ENCODE data around the gene DPP9.

The DPP9 gene

DNA sequence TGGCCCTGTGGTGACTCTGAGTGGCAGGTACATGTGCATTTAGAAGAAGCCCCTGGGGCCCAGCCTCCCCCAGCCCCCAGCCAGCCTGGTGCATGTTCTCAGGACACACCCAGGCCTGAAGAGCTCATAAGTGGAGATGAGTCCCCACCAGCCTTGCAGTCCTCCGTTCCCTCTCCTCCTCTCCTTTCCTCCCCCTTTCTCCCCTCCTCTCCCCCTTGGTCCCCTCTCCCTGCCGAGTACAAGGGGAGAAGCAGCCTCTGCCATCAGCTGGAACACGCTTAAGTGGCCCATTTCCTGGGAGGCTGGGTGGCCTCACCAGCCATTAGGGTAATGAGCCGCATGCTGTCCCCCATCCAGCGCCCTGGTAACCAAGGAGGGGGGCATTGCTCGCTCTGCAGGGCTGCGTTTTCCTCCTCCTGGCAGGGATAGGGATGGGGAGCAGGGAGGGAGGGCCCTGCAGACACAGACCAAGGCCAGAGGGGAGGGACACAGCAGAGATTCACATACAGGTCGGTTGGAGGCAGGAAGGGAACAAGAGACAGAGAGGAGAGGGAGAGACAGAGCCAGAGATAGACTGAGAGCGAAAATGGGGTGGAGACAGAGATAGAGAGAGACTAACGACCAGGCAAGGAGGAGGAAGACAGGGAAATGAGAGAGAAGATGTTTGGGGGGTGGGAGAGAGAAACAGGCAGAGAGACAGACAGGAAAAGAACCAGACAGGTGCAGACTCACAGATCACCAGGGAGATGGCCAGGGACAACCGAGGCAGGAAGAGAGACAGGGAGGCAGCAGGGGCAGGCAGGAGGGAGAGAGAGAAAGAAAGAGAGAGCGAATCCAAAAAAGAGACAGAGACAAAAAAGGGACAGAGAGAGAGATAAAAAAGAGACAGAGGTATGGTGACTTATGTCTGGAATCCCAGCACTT, 19.3 kb upstream of the DPP9 start:
- H3K36me3 ChIP-seq (ENCODE audit: control insufficient read depth, insufficient read depth, low read length): no peaks in the 10 kb centered on the region
- no peak overlapping the region for H3K9ac ChIP-seq
- no peak overlapping the region for H3K4me2 ChIP-seq (ENCODE audit: low read length)
- no peak overlapping the region for H3K4me3 ChIP-seq (ENCODE audit: low read depth, low read length)
- no peaks in the 10 kb centered on the region for H3K9me3 ChIP-seq (ENCODE audit: control insufficient read depth, low read length)
- TF ChIP-seq, protein P1, sequence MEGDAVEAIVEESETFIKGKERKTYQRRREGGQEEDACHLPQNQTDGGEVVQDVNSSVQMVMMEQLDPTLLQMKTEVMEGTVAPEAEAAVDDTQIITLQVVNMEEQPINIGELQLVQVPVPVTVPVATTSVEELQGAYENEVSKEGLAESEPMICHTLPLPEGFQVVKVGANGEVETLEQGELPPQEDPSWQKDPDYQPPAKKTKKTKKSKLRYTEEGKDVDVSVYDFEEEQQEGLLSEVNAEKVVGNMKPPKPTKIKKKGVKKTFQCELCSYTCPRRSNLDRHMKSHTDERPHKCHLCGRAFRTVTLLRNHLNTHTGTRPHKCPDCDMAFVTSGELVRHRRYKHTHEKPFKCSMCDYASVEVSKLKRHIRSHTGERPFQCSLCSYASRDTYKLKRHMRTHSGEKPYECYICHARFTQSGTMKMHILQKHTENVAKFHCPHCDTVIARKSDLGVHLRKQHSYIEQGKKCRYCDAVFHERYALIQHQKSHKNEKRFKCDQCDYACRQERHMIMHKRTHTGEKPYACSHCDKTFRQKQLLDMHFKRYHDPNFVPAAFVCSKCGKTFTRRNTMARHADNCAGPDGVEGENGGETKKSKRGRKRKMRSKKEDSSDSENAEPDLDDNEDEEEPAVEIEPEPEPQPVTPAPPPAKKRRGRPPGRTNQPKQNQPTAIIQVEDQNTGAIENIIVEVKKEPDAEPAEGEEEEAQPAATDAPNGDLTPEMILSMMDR (IDR thresholded peaks at IDR 0.05): no peak
- no peak overlapping the region for H3K27ac ChIP-seq
- no peaks in the 10 kb centered on the region for H3K27me3 ChIP-seq (ENCODE audit: control insufficient read depth, insufficient read depth, low read length)
- no peaks in the 10 kb centered on the region for H3K4me1 ChIP-seq
- H2AFZ ChIP-seq: no peak overlapping the region
- no peaks in the 10 kb centered on the region for H3K79me2 ChIP-seq

DNA sequence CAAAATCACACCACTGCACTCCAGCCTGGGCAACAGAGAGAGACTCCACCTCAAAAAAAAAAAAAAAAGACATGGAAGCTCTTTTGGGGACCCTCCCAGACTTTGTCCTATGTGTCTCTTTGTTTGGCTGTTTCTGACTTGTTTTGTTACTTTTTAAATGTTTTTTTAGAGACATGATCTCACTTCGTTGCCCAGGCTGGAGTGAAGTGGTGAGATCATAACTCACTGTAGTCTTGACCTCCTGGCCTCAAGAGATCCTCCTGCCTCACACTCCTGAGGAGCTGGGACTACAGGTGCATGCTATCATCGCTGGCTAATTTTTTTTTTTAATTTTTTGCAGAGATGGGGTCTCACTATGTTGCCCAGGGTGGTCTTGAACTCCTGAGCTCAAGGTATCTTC, 16.4 kb upstream of the DPP9 start:
- Histone ChIP-seq H3K27ac (no peak overlapping the region), H3K36me3 (ENCODE audit: control insufficient read depth, insufficient read depth, low read length) (no peaks in the 10 kb centered on the region), H3K4me3 (ENCODE audit: low read depth, low read length) (no peak overlapping the region), H3K27me3 (ENCODE audit: control insufficient read depth, insufficient read depth, low read length) (no peaks in the 10 kb centered on the region), H3K9me3 (ENCODE audit: control insufficient read depth, low read length) (no peaks in the 10 kb centered on the region), H2AFZ (no peak overlapping the region), H3K79me2 (no peaks in the 10 kb centered on the region), H3K9ac (no peak overlapping the region), H3K4me2 (ENCODE audit: low read length) (no peak overlapping the region), H3K4me1 (no peaks in the 10 kb centered on the region)
- TF ChIP-seq, protein P1 (IDR thresholded peaks at IDR 0.05): no peak

DNA sequence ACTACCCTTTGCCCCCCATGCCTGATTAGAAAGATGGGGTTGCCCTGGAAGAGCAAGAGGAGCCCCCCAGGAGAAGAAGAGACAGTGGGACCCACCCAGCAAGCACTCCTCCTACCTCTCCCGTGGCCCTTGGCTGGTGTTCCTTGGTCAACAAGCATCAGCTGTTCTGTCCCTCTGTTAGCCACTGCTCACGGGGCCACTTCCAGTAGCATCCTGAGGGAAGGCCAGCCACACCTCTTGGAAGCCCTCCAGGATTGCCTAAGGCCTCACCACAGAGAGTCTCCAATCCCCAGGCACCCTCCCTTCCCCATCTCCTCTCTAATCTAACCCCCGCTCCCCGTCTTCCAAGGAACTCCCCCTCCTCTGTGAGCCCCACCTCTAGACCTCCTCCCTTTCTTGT, 15.1 kb upstream of the DPP9 start:
- H3K27me3 ChIP-seq (ENCODE audit: control insufficient read depth, insufficient read depth, low read length): no peaks in the 10 kb centered on the region
- H3K9me3 ChIP-seq (ENCODE audit: control insufficient read depth, low read length): no peaks in the 10 kb centered on the region
- TF ChIP-seq, protein P1 (IDR thresholded peaks at IDR 0.05): no peak
- H3K4me1 ChIP-seq: no peaks in the 10 kb centered on the region
- no peak overlapping the region for H3K9ac ChIP-seq
- no peak overlapping the region for H3K4me3 ChIP-seq (ENCODE audit: low read depth, low read length)
- no peaks in the 10 kb centered on the region for H3K79me2 ChIP-seq
- no peak overlapping the region for H3K4me2 ChIP-seq (ENCODE audit: low read length)
- no peak overlapping the region for H3K27ac ChIP-seq
- H2AFZ ChIP-seq: no peak overlapping the region
- H3K36me3 ChIP-seq (ENCODE audit: control insufficient read depth, insufficient read depth, low read length): no peaks in the 10 kb centered on the region

DNA sequence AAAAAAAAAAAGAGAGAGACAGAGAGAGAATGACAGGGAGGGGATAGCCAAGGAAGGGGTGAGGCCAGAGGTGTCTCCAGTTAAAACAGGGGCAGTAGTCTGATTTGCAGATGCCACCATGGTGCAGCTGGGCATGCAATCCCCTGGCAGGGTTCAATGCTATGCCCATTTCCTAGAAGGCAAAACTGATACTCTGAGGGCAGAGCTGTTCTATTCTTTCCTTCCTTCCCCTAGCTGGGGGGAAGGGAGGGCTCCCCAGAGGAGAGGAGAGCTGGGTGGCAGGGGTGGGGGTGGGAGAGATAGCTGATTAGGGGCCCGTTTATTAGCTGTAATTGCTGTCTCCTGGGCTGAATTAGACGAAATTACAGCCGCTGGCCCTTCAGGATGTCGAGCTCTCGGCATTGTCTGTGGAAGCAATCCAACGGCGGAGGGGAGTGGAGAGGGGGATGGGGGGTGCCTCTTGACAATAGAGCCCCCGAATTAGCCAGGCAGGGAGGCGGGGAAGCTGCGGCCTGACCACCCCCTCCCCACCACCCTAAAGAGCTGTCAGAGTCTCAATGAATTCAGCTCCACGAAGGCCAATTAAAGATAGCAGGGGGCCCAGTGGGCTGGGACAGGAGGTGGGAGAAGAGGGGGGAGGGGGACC, 14.4 kb upstream of the DPP9 start:
- Histone ChIP-seq H3K9me3 (ENCODE audit: control insufficient read depth, low read length) (no peaks in the 10 kb centered on the region), H3K4me3 (ENCODE audit: low read depth, low read length) (no peak overlapping the region), H3K9ac (no peak overlapping the region), H3K27ac (no peak overlapping the region), H2AFZ (no peak overlapping the region), H3K36me3 (ENCODE audit: control insufficient read depth, insufficient read depth, low read length) (no peaks in the 10 kb centered on the region), H3K4me1 (no peaks in the 10 kb centered on the region), H3K79me2 (no peaks in the 10 kb centered on the region), H3K27me3 (ENCODE audit: control insufficient read depth, insufficient read depth, low read length) (no peaks in the 10 kb centered on the region), H3K4me2 (ENCODE audit: low read length) (no peak overlapping the region)
- TF ChIP-seq, protein P1 (IDR thresholded peaks at IDR 0.05): no peak
